Effector memory CD8-positive, alpha-beta T cell (primary cell): ENCODE data around the gene OGN.
A peak's percentile ranks its signal among the peaks of the same experiment; 100 is the strongest.
"Not testable (repeated sequence)": the region's sequence is repeated elsewhere in the genome, so short reads cannot be mapped to it uniquely, and the experiment has no call there.

Source experiments
- ATAC-seq: fragments of 150-1000 bp; cut with Tn5 transposase; replicated peaks from 2 replicates; pipeline ENCODE4 v1.10.0; 2021; ENCODE audit warnings: mild to moderate bottlenecking, moderate library complexity
- DNase-seq, 3 experiments: peaks; one replicate each; pipeline ENCODE4 v3.0.0; 2021
- H3K27ac Mint-ChIP-seq, 2 donors: one replicate each; pipeline ENCODE4 v1.8.0; 2022; ENCODE audit warnings: mild to moderate bottlenecking in 2 of 2, mixed read lengths in 2 of 2, moderate library complexity in 2 of 2
- H3K27me3 Mint-ChIP-seq, 2 donors: one replicate each; pipeline ENCODE4 v1.8.0; 2022; ENCODE audit warnings: mixed read lengths in 2 of 2
- H3K36me3 Mint-ChIP-seq: one replicate; pipeline ENCODE4 v1.8.0; 2022; ENCODE audit warnings: mild to moderate bottlenecking, moderate library complexity, mixed read lengths; ENCODE audit not compliant: insufficient read depth
- H3K4me1 Mint-ChIP-seq, 2 donors: one replicate each; pipeline ENCODE4 v1.8.0; 2022; ENCODE audit warnings: low read depth in 2 of 2, mixed read lengths in 2 of 2
- H3K4me3 Mint-ChIP-seq, 2 donors: one replicate each; pipeline ENCODE4 v1.8.0; 2022; ENCODE audit warnings: mild to moderate bottlenecking in 2 of 2, mixed read lengths in 2 of 2, moderate library complexity in 2 of 2
- H3K9me3 Mint-ChIP-seq, 2 donors: one replicate each; pipeline ENCODE4 v1.8.0; 2022; ENCODE audit warnings: mixed read lengths in 2 of 2

OGN gene

GRCh38 chr9:92423612-92424011 is 19.2 kb upstream of the OGN start:
- H3K27ac Mint-ChIP-seq = no peak overlapping the region
- no peaks in the 10 kb centered on the region for H3K36me3 Mint-ChIP-seq
- no peak overlapping the region for H3K4me3 Mint-ChIP-seq
- no peaks in the 10 kb centered on the region for H3K4me1 Mint-ChIP-seq
- peaks cover 0 to 10% of the 10 kb centered on the region in 2 donors for H3K27me3 Mint-ChIP-seq
- no peak for DNase-seq
- H3K9me3 Mint-ChIP-seq = no peaks in the 10 kb centered on the region
- ATAC-seq = no peak

GRCh38 chr9:92422611-92423338 is 18.4 kb upstream of the OGN start:
- no peaks in the 10 kb centered on the region for H3K36me3 Mint-ChIP-seq
- no peaks in the 10 kb centered on the region for H3K9me3 Mint-ChIP-seq
- peaks cover 0 to 10% of the 10 kb centered on the region in 2 donors for H3K27me3 Mint-ChIP-seq
- no peak overlapping the region for H3K27ac Mint-ChIP-seq
- no peaks in the 10 kb centered on the region for H3K4me1 Mint-ChIP-seq
- DNase-seq (no peak), ATAC-seq (no peak)
- no peak overlapping the region for H3K4me3 Mint-ChIP-seq

- no peak for ATAC-seq
- DNase-seq = no peak
- no peak overlapping the region for H3K27ac Mint-ChIP-seq
- no peaks in the 10 kb centered on the region for H3K9me3 Mint-ChIP-seq
- no peak overlapping the region for H3K4me3 Mint-ChIP-seq
- H3K4me1 Mint-ChIP-seq = no peaks in the 10 kb centered on the region
- no peaks in the 10 kb centered on the region for H3K36me3 Mint-ChIP-seq
- H3K27me3 Mint-ChIP-seq = no peaks in the 10 kb centered on the region
These were observed 10.2 kb upstream of the OGN start for GRCh38 chr9:92414566-92414965.

GRCh38 chr9:92411157-92411556 is 6.8 kb upstream of the OGN start:
- not testable (repeated sequence) for H3K4me3 Mint-ChIP-seq, H3K4me1 Mint-ChIP-seq, DNase-seq, ATAC-seq, H3K27me3 Mint-ChIP-seq, H3K9me3 Mint-ChIP-seq, H3K36me3 Mint-ChIP-seq
- peak overlapping the region in 1 of 2 donors; percentile 54 for H3K27ac Mint-ChIP-seq

- ATAC-seq = no peak
- H3K4me3 Mint-ChIP-seq = no peak overlapping the region
- no peaks in the 10 kb centered on the region for H3K9me3 Mint-ChIP-seq
- peaks cover 11 to 15% of the 10 kb centered on the region in 2 donors for H3K4me1 Mint-ChIP-seq
- DNase-seq = no peak
- H3K27me3 Mint-ChIP-seq = no peaks in the 10 kb centered on the region
- H3K27ac Mint-ChIP-seq = peak overlapping the region in 1 of 2 donors; percentile 31
- H3K36me3 Mint-ChIP-seq = no peaks in the 10 kb centered on the region
These were observed 4.5 kb upstream of the OGN start for GRCh38 chr9:92408747-92409478.

- Mint-ChIP-seq H3K4me1 (peaks cover 11 to 15% of the 10 kb centered on the region in 2 donors), H3K27ac (peak overlapping the region in 1 of 2 donors; percentile 31), H3K27me3 (no peaks in the 10 kb centered on the region), H3K9me3 (no peaks in the 10 kb centered on the region), H3K4me3 (no peak overlapping the region), H3K36me3 (no peaks in the 10 kb centered on the region)
- DNase-seq = no peak
- ATAC-seq = no peak
These were observed 3.4 kb upstream of the OGN start for GRCh38 chr9:92407818-92408217.

- peak overlapping the region; percentile 1 to 87 for H3K27ac Mint-ChIP-seq
- peak; percentile 88 for ATAC-seq
- H3K9me3 Mint-ChIP-seq = no peaks in the 10 kb centered on the region
- H3K4me1 Mint-ChIP-seq = peaks cover 11 to 15% of the 10 kb centered on the region in 2 donors
- no peaks in the 10 kb centered on the region for H3K27me3 Mint-ChIP-seq
- no peaks in the 10 kb centered on the region for H3K36me3 Mint-ChIP-seq
- DNase-seq = peak; percentile 8 to 14 (median 10)
- peak overlapping the region; percentile 6 to 55 for H3K4me3 Mint-ChIP-seq
These were observed 2.1 kb upstream of the OGN start for GRCh38 chr9:92406477-92406876.

- ATAC-seq = no peak
- H3K4me1 Mint-ChIP-seq = peaks cover 11 to 15% of the 10 kb centered on the region in 2 donors
- no peak for DNase-seq
- peak overlapping the region in 1 of 2 donors; percentile 55 for H3K4me3 Mint-ChIP-seq
- no peaks in the 10 kb centered on the region for H3K36me3 Mint-ChIP-seq
- H3K9me3 Mint-ChIP-seq = no peaks in the 10 kb centered on the region
- no peaks in the 10 kb centered on the region for H3K27me3 Mint-ChIP-seq
- peak overlapping the region; percentile 1 to 87 for H3K27ac Mint-ChIP-seq
These were observed 1.4 kb upstream of the OGN start for GRCh38 chr9:92405818-92406217.

GRCh38 chr9:92402826-92403745 is 1.3 kb downstream of the OGN start:
- DNase-seq (no peak), ATAC-seq (no peak)
- Mint-ChIP-seq H3K4me3 (no peak overlapping the region), H3K36me3 (no peaks in the 10 kb centered on the region), H3K4me1 (peaks cover 11 to 15% of the 10 kb centered on the region in 2 donors), H3K27me3 (no peaks in the 10 kb centered on the region), H3K27ac (no peak overlapping the region), H3K9me3 (no peaks in the 10 kb centered on the region)

- Mint-ChIP-seq H3K36me3 (no peaks in the 10 kb centered on the region), H3K9me3 (no peaks in the 10 kb centered on the region), H3K4me1 (peaks cover 11 to 15% of the 10 kb centered on the region in 2 donors), H3K27me3 (no peaks in the 10 kb centered on the region), H3K27ac (no peak overlapping the region), H3K4me3 (no peak overlapping the region)
- DNase-seq = no peak
- no peak for ATAC-seq
These were observed 2.0 kb downstream of the OGN start for GRCh38 chr9:92402360-92402759.

GRCh38 chr9:92397853-92398252 is 6.5 kb downstream of the OGN start:
- Mint-ChIP-seq H3K27ac (no peak overlapping the region), H3K4me1 (no peaks in the 10 kb centered on the region), H3K4me3 (no peak overlapping the region), H3K27me3 (no peaks in the 10 kb centered on the region), H3K9me3 (no peaks in the 10 kb centered on the region), H3K36me3 (no peaks in the 10 kb centered on the region)
- DNase-seq (no peak), ATAC-seq (no peak)

- DNase-seq (no peak), ATAC-seq (no peak)
- no peak overlapping the region for H3K4me3 Mint-ChIP-seq
- H3K36me3 Mint-ChIP-seq = no peaks in the 10 kb centered on the region
- H3K27me3 Mint-ChIP-seq = no peaks in the 10 kb centered on the region
- H3K4me1 Mint-ChIP-seq = no peaks in the 10 kb centered on the region
- no peaks in the 10 kb centered on the region for H3K9me3 Mint-ChIP-seq
- no peak overlapping the region for H3K27ac Mint-ChIP-seq
These were observed 8.8 kb downstream of the OGN start for GRCh38 chr9:92395617-92396016.

- DNase-seq (no peak), ATAC-seq (no peak)
- Mint-ChIP-seq H3K27me3 (no peaks in the 10 kb centered on the region), H3K4me3 (no peak overlapping the region), H3K27ac (no peak overlapping the region), H3K36me3 (no peaks in the 10 kb centered on the region), H3K9me3 (no peaks in the 10 kb centered on the region), H3K4me1 (no peaks in the 10 kb centered on the region)
These were observed 10.7 kb downstream of the OGN start for GRCh38 chr9:92393686-92394085.
